Progenitor cell of endocrine pancreas (in vitro differentiated cells): ENCODE measurements around the gene PEMT. TPM values are rescaled to one million over a fixed set of nuclear protein-coding genes. Genes with fewer than 3 reads are reported as not detected.

Experiments used
- DNase-seq: peaks from one replicate; pipeline ENCODE4 v3.0.0; 2021; ENCODE audit warnings: low spot score; ENCODE audit not compliant: unreplicated experiment
- H3K27ac Mint-ChIP-seq: 2 replicates; pipeline ENCODE4 v1.8.0; 2021; ENCODE audit warnings: mild to moderate bottlenecking, moderate library complexity, mixed read lengths
- H3K27me3 Mint-ChIP-seq: 2 replicates; pipeline ENCODE4 v1.8.0; 2021; ENCODE audit warnings: mixed read lengths
- H3K36me3 Mint-ChIP-seq: 2 replicates; pipeline ENCODE4 v1.8.0; 2022; ENCODE audit warnings: mixed read lengths; ENCODE audit not compliant: insufficient read depth
- H3K4me1 Mint-ChIP-seq: 2 replicates; pipeline ENCODE4 v1.8.0; 2021; ENCODE audit warnings: low read depth, mixed read lengths
- H3K4me3 Mint-ChIP-seq: 2 replicates; pipeline ENCODE4 v1.8.0; 2021; ENCODE audit warnings: low read depth, mild to moderate bottlenecking, moderate library complexity, mixed read lengths
- H3K9me3 Mint-ChIP-seq: 2 replicates; pipeline ENCODE4 v1.8.0; 2021; ENCODE audit warnings: low read depth, mixed read lengths
- CTCF ChIP-seq: fragments of 200-600 bp; sonication (generic); IDR thresholded peaks from one replicate; pipeline ENCODE4 v1.5.0; 2021; ENCODE audit warnings: antibody characterized with exemption, mild to moderate bottlenecking; ENCODE audit not compliant: unreplicated experiment
- total RNA-seq: library from RNA; stranded (reverse); gene quantifications from 2 replicates; pipeline ENCODE4 v1.2.1, GENCODE V29; 2021

PEMT gene
- total RNA-seq, 1 donor from 2014 or later = 67.0 TPM

DNA sequence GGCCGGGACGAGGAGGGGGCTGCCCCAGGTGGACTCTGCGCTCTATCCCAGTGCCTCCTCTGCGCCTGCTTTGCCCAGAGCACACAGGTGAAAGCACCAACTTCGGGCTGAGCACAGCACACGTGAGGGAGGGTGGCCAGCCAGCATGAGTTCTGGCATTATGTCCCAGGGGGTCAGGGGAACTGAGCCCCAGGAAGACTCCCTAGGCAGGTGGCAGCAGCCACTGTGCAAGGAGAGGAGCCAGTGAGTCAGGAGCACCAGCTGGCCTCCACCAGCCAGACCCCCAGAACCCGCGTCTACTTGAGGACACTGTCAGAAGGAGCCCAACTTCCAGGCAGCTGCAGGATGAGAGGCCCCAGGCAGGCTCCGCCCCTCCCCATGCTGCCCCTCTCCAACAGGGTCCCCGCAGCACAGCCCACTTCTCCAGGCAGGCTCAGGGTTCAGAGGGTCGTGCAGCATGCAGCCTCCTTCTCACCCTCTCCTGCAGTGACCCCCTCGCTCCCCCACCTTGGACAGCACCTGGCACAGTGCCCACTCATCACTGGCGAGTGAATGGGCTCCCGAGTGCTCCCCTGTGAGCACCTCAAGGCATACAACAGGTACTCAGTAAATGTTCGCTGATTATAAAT is 51.1 kb downstream of the PEMT start:
- H3K27ac Mint-ChIP-seq = no peak overlapping the region
- H3K36me3 Mint-ChIP-seq = no peaks in the 10 kb centered on the region
- no peak for TF ChIP-seq CTCF
- H3K9me3 Mint-ChIP-seq = no peaks in the 10 kb centered on the region
- peaks cover 33% of the 10 kb centered on the region for H3K4me1 Mint-ChIP-seq
- no peak for DNase-seq
- H3K27me3 Mint-ChIP-seq = no peaks in the 10 kb centered on the region
- no peak overlapping the region for H3K4me3 Mint-ChIP-seq

GRCh38 chr17:17539591-17539990 is 51.9 kb downstream of the PEMT start:
- peak overlapping the region; percentile 89 for H3K27ac Mint-ChIP-seq
- DNase-seq = no peak
- no peaks in the 10 kb centered on the region for H3K36me3 Mint-ChIP-seq
- H3K9me3 Mint-ChIP-seq = no peaks in the 10 kb centered on the region
- no peaks in the 10 kb centered on the region for H3K27me3 Mint-ChIP-seq
- TF ChIP-seq CTCF = no peak
- H3K4me1 Mint-ChIP-seq = peaks cover 33% of the 10 kb centered on the region
- no peak overlapping the region for H3K4me3 Mint-ChIP-seq

DNA sequence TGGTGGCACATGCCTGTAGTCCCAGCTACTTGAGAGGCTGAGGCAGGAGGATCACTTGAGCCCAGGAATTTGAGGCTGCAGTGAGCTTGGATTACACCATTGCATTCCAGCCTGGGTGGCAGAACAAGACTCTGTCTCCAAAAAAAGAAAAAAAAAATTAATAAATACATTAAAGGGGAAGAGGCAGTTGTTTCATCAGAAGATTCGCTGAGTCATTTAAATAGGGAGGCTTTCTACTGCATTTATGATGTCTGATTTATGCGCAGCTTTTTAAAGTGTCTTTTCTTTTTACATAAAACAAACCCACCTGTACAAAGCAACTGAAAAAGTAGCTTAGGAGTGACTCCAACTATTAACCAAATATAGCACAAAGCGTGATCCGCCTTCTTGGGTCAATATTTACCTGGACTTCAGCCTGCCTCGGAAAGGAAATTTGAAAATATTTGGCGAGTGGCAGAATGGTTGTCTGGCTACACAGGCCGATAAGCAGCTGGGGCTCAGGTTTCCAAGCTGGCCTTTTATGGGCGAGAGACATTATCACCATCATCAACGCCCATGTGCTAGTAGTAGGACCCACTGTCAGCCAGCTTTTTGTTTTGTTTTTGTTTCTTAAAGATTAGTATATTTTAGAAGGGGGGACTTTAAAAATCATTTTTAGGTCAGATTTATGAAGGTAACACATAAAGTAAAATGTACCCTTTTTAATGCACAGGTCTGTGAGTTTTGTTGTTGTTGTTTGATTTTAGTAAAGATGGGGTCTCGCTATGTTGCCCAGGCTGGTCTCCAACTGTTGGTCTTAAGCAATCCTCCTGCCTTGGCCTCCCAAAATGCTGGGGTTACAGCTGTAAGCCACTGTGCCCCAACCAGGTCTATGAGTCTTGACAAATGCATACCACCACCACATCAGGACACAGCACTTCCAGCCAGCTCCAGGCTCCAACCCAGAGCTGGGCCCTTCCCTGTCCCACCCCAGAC is 52.8 kb downstream of the PEMT start:
- H3K27me3 Mint-ChIP-seq = no peaks in the 10 kb centered on the region
- no peak for DNase-seq
- H3K4me1 Mint-ChIP-seq = peaks cover 33% of the 10 kb centered on the region
- no peaks in the 10 kb centered on the region for H3K9me3 Mint-ChIP-seq
- no peak overlapping the region for H3K4me3 Mint-ChIP-seq
- H3K36me3 Mint-ChIP-seq = peaks cover 4% of the 10 kb centered on the region
- peak overlapping the region; percentile 89 for H3K27ac Mint-ChIP-seq
- no peak for TF ChIP-seq CTCF

GRCh38 chr17:17537311-17538099 is 54.0 kb downstream of the PEMT start:
- H3K27me3 Mint-ChIP-seq = no peaks in the 10 kb centered on the region
- DNase-seq = no peak
- H3K36me3 Mint-ChIP-seq = peaks cover 4% of the 10 kb centered on the region
- H3K4me3 Mint-ChIP-seq = no peak overlapping the region
- peak overlapping the region; percentile 84 for H3K27ac Mint-ChIP-seq
- no peak for TF ChIP-seq CTCF
- no peaks in the 10 kb centered on the region for H3K9me3 Mint-ChIP-seq
- H3K4me1 Mint-ChIP-seq = peaks cover 33% of the 10 kb centered on the region

GRCh38 chr17:17536702-17537101 is 54.8 kb downstream of the PEMT start:
- no peak for TF ChIP-seq CTCF
- DNase-seq = no peak
- H3K4me1 Mint-ChIP-seq = peaks cover 33% of the 10 kb centered on the region
- H3K36me3 Mint-ChIP-seq = peaks cover 9% of the 10 kb centered on the region
- no peak overlapping the region for H3K27ac Mint-ChIP-seq
- H3K27me3 Mint-ChIP-seq = no peaks in the 10 kb centered on the region
- no peak overlapping the region for H3K4me3 Mint-ChIP-seq
- peaks cover 5% of the 10 kb centered on the region for H3K9me3 Mint-ChIP-seq
